Panc1 (cell line): Measurements from ENCODE around the gene HACD3. TPM values are rescaled to one million over a fixed set of nuclear protein-coding genes. Genes with fewer than 3 reads are reported as not detected.

Experiments
- ATAC-seq: fragments of 200-7000 bp; cut with Tn5 transposase; 2 replicates; pipeline ENCODE4 v1.9.1; 2020; ENCODE audit warnings: mild to moderate bottlenecking, moderate library complexity
- BruUV-seq: library from RNA; stranded (reverse); fragments of 400-500 nt; replicated peaks from 2 replicates; lab custom pipeline; 2021; lab: Mats Ljungman, UMichigan
- CTCF ChIA-PET: fragments of 300-600 bp; sonication (Branson Sonifier 250); formaldehyde crosslinking; loops from one replicate; lab custom pipeline; 2022; ENCODE audit warnings: antibody characterized with exemption; lab: Charles Lee
- POLR2A ChIA-PET: fragments of 300-600 bp; sonication (Branson Sonifier 250); formaldehyde crosslinking; loops from one replicate; lab custom pipeline; 2022; ENCODE audit warnings: antibody characterized with exemption; lab: Charles Lee
- DNase-seq: peaks from one replicate; pipeline ENCODE4 v3.0.0-alpha.2; 2010; ENCODE audit warnings: low read depth, low spot score
- H3K27ac ChIP-seq: 2 replicates; pipeline ENCODE4 v1.5.1; 2011; ENCODE audit warnings: mild to moderate bottlenecking, low read length, inconsistent platforms
- H3K27me3 ChIP-seq: fragments of 200-500 bp; sonication (Bioruptor generic); 2 replicates; pipeline ENCODE4 v1.6.0; 2014; ENCODE audit warnings: low read length, inconsistent platforms; ENCODE audit not compliant: control insufficient read depth, insufficient read depth
- H3K36me3 ChIP-seq: fragments of 200-500 bp; sonication (Bioruptor generic); 2 replicates; pipeline ENCODE4 v1.5.1; 2014; ENCODE audit warnings: inconsistent platforms, mild to moderate bottlenecking, low read length, moderate library complexity; ENCODE audit not compliant: control insufficient read depth, insufficient read depth
- H3K4me1 ChIP-seq: 2 replicates; pipeline ENCODE4 v1.5.1; 2011; ENCODE audit warnings: inconsistent platforms, mild to moderate bottlenecking, low read length, moderate library complexity; ENCODE audit not compliant: control insufficient read depth, insufficient read depth
- H3K4me3 ChIP-seq, 2 experiments: 2 replicates each; pipeline ENCODE4 v1.5.1; 2011 to 2012; ENCODE audit warnings: low read depth in 2 of 2, low read length in 2 of 2, mild to moderate bottlenecking in 2 of 2, inconsistent platforms in 1 of 2, moderate library complexity in 1 of 2
- H3K9me3 ChIP-seq: fragments of 200-500 bp; sonication (Bioruptor generic); 2 replicates; pipeline ENCODE4 v1.5.1; 2014; ENCODE audit warnings: low read depth, mild to moderate bottlenecking, inconsistent platforms, low read length, moderate library complexity; ENCODE audit not compliant: control insufficient read depth, insufficient read depth
- CTCF ChIP-seq: fragments of 450-650 bp; IDR thresholded peaks from 2 replicates; pipeline ENCODE4 v1.5.1; 2017; ENCODE audit warnings: mild to moderate bottlenecking
- POLR2AphosphoS5 ChIP-seq: IDR thresholded peaks from 2 replicates; pipeline ENCODE4 v1.6.1; 2012; ENCODE audit warnings: mild to moderate bottlenecking, low read depth, low read length, moderate library complexity
- SIN3A ChIP-seq: IDR thresholded peaks from 2 replicates; pipeline ENCODE4 v1.6.1; 2012; ENCODE audit warnings: low read depth, mild to moderate bottlenecking, low read length, moderate library complexity, borderline replicate concordance; ENCODE audit not compliant: insufficient read depth
- TCF7L2 ChIP-seq: IDR thresholded peaks from 2 replicates; pipeline ENCODE4 v1.6.1; 2011; ENCODE audit warnings: mild to moderate bottlenecking, low read depth, low read length, inconsistent platforms
- in situ Hi-C: cut with HindIII; loops from 2 replicates; pipeline ENCODE4 v1.10.0; 2016; ENCODE audit warnings: low sequenced_read_pairs, low pct_unique_long_range_greater_than_20kb
- intact Hi-C: fragments of 100-400 bp; cut with micrococcal nuclease; formaldehyde crosslinking; loops from one replicate; pipeline ENCODE4 v1.10.0; 2022; ENCODE audit not compliant: unreplicated experiment
- total RNA-seq: library from RNA; stranded (reverse); gene quantifications from one replicate; pipeline ENCODE4 v1.2.1, GENCODE V29; 2021; ENCODE audit not compliant: unreplicated experiment
- TF ChIP-seq, protein P1 (sequence below), 2 experiments: IDR thresholded peaks; 2 replicates each; pipeline ENCODE4 v1.6.1; 2011 to 2012; ENCODE audit warnings: low read depth in 2 of 2, control low read depth in 1 of 2, low read length in 1 of 2, mild to moderate bottlenecking in 1 of 2, moderate library complexity in 1 of 2; ENCODE audit not compliant: insufficient read depth in 1 of 2

HACD3 gene
- total RNA-seq, 1 experiment from 2014 or later, result 83.2 TPM

GRCh38 chr15:65494076-65494475 is 36.2 kb upstream of the HACD3 start:
- no TSS peak for BruUV-seq
- ATAC-seq, result no peak
- intact Hi-C loops, result no loop called here
- no peaks in the 10 kb centered on the region for H3K27me3 ChIP-seq
- no peaks in the 10 kb centered on the region for H3K4me1 ChIP-seq
- in situ Hi-C loops, result no loop called here
- H3K4me3 ChIP-seq, result no peak overlapping the region
- H3K27ac ChIP-seq, result no peak overlapping the region
- TF ChIP-seq, protein P1, sequence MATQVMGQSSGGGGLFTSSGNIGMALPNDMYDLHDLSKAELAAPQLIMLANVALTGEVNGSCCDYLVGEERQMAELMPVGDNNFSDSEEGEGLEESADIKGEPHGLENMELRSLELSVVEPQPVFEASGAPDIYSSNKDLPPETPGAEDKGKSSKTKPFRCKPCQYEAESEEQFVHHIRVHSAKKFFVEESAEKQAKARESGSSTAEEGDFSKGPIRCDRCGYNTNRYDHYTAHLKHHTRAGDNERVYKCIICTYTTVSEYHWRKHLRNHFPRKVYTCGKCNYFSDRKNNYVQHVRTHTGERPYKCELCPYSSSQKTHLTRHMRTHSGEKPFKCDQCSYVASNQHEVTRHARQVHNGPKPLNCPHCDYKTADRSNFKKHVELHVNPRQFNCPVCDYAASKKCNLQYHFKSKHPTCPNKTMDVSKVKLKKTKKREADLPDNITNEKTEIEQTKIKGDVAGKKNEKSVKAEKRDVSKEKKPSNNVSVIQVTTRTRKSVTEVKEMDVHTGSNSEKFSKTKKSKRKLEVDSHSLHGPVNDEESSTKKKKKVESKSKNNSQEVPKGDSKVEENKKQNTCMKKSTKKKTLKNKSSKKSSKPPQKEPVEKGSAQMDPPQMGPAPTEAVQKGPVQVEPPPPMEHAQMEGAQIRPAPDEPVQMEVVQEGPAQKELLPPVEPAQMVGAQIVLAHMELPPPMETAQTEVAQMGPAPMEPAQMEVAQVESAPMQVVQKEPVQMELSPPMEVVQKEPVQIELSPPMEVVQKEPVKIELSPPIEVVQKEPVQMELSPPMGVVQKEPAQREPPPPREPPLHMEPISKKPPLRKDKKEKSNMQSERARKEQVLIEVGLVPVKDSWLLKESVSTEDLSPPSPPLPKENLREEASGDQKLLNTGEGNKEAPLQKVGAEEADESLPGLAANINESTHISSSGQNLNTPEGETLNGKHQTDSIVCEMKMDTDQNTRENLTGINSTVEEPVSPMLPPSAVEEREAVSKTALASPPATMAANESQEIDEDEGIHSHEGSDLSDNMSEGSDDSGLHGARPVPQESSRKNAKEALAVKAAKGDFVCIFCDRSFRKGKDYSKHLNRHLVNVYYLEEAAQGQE (IDR thresholded peaks at IDR 0.05; ENCODE audit: insufficient read depth in 1 of 2, low read depth in 2 of 2, low read length in 1 of 2), result no peak
- TF ChIP-seq SIN3A (no peak), TCF7L2 (no peak), CTCF (no peak), POLR2AphosphoS5 (no peak)
- H3K9me3 ChIP-seq, result no peaks in the 10 kb centered on the region
- DNase-seq, result no peak
- ChIA-PET POLR2A (interaction anchor here (0.6 kb wide), 1 partner anchor 1479 kb away, joined by 4 read pairs; no protein-coding TSS in a partner anchor), CTCF (no interaction called here)
- peaks cover 10% of the 10 kb centered on the region for H3K36me3 ChIP-seq

- no TSS peak for BruUV-seq
- ATAC-seq (no peak), DNase-seq (no peak)
- intact Hi-C loops (no loop called here), in situ Hi-C loops (no loop called here)
- TF ChIP-seq POLR2AphosphoS5 (no peak), SIN3A (no peak), CTCF (no peak)
- TF ChIP-seq, protein P1 (IDR thresholded peaks at IDR 0.05; ENCODE audit: insufficient read depth in 1 of 2, low read depth in 2 of 2, low read length in 1 of 2), result no peak
- Histone ChIP-seq H3K9me3 (no peaks in the 10 kb centered on the region), H3K27ac (no peak overlapping the region), H3K36me3 (peaks cover 15% of the 10 kb centered on the region; the same call in 1 of the 2 replicates), H3K4me1 (peaks cover 4% of the 10 kb centered on the region; the same call in 1 of the 2 replicates), H3K27me3 (no peaks in the 10 kb centered on the region), H3K4me3 (no peak overlapping the region)
- POLR2A ChIA-PET, result interaction anchor here (0.6 to 0.7 kb wide), 2 partner anchors 8 to 86 kb away, joined by 5 to 8 read pairs; no protein-coding TSS in a partner anchor
- CTCF ChIA-PET, result no interaction called here
These were observed 20.9 kb upstream of the HACD3 start for GRCh38 chr15:65509321-65509720.
